NCI-H82 (cell line): ENCODE measurements around the gene SERTAD1.

Experiments
- DNase-seq: peaks from one replicate; lab custom pipeline; 2025; lab: John Stamatoyannopoulos, UW

The SERTAD1 gene

GRCh38 chr19:40376286-40376862 is 49.4 kb downstream of the SERTAD1 start:
- DNase-seq: no peak

GRCh38 chr19:40374084-40374483 is 51.7 kb downstream of the SERTAD1 start:
- DNase-seq: no peak

DNA sequence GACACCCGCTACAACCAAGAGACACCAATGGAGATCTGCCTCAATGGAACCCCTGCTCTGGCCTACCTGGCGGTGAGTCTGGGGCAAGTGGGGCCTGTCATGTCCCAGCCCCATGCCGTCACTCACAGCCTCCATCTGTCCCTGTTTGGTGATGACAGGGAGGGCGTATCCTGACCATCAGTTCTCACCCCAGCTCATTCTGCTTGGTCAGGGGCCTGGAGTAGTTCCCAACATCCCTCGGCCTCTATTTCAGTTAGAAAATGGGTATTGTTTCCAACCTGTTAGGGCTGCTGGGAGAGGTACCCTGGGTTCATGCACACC is 54.0 kb downstream of the SERTAD1 start:
- no peak for DNase-seq
